PC-3 (cell line): ENCODE measurements around the gene NAGPA. TPM values are rescaled to one million over a fixed set of nuclear protein-coding genes. Genes with fewer than 3 reads are reported as not detected.

Source experiments
- ATAC-seq: fragments of 200-7000 bp; cut with Tn5 transposase; 2 replicates; pipeline ENCODE4 v1.9.1; 2020; ENCODE audit warnings: mild to moderate bottlenecking, moderate library complexity
- BruUV-seq: library from RNA; stranded (reverse); fragments of 400-500 nt; replicated peaks from 2 replicates; lab custom pipeline; 2021; lab: Mats Ljungman, UMichigan
- CTCF ChIA-PET: fragments of 300-600 bp; sonication (Branson Sonifier 250); formaldehyde crosslinking; loops from one replicate; lab custom pipeline; 2022; ENCODE audit warnings: antibody characterized with exemption; lab: Charles Lee
- POLR2A ChIA-PET: fragments of 300-600 bp; sonication (Branson Sonifier 250); formaldehyde crosslinking; loops from one replicate; lab custom pipeline; 2022; ENCODE audit warnings: antibody characterized with exemption; ENCODE audit not compliant: unreplicated experiment; lab: Charles Lee
- DNase-seq: peaks from one replicate; pipeline ENCODE4 v3.0.0-alpha.2; 2015
- H2AFZ ChIP-seq: fragments of 300-600 bp; sonication (generic); 2 replicates; pipeline ENCODE4 v1.6.0; 2016; ENCODE audit warnings: antibody characterized with exemption, low read length
- H3F3A ChIP-seq: fragments of 300-600 bp; sonication (generic); one replicate; pipeline ENCODE4 v1.6.0; 2017; ENCODE audit warnings: antibody characterized with exemption, low read length, control low read depth, mild to moderate bottlenecking; ENCODE audit not compliant: unreplicated experiment
- H3K27ac ChIP-seq: fragments of 300-600 bp; sonication (generic); 2 replicates; pipeline ENCODE4 v1.5.1; 2016; ENCODE audit warnings: mild to moderate bottlenecking, low read length
- H3K27me3 ChIP-seq: fragments of 300-600 bp; sonication (generic); 2 replicates; pipeline ENCODE4 v1.6.1; 2016; ENCODE audit warnings: low read length, mixed read lengths
- H3K36me3 ChIP-seq: fragments of 300-600 bp; sonication (generic); 2 replicates; pipeline ENCODE4 v1.6.1; 2016; ENCODE audit warnings: low read depth, mixed run types, low read length, mixed read lengths
- H3K4me1 ChIP-seq: fragments of 300-600 bp; sonication (generic); 2 replicates; pipeline ENCODE4 v1.5.1; 2016; ENCODE audit warnings: low read length; ENCODE audit not compliant: insufficient read depth
- H3K4me2 ChIP-seq: fragments of 300-600 bp; sonication (generic); 2 replicates; pipeline ENCODE4 v1.6.0; 2016; ENCODE audit warnings: low read length
- H3K4me3 ChIP-seq: fragments of 300-600 bp; sonication (generic); 2 replicates; pipeline ENCODE4 v1.5.1; 2016; ENCODE audit warnings: mild to moderate bottlenecking, low read length, mixed read lengths
- H3K79me2 ChIP-seq: fragments of 300-600 bp; sonication (generic); 2 replicates; pipeline ENCODE4 v1.6.1; 2017; ENCODE audit warnings: low read length, mixed read lengths
- H3K9ac ChIP-seq: fragments of 300-600 bp; sonication (generic); 2 replicates; pipeline ENCODE4 v1.6.0; 2016; ENCODE audit warnings: mild to moderate bottlenecking, low read length
- H3K9me2 ChIP-seq: fragments of 300-600 bp; sonication (generic); replicated peaks from 2 replicates; pipeline ENCODE4 v1.6.1; 2016; ENCODE audit warnings: mixed run types, low read length, mixed read lengths
- H3K9me3 ChIP-seq: fragments of 300-600 bp; sonication (generic); 2 replicates; pipeline ENCODE4 v1.6.1; 2016; ENCODE audit warnings: low read length, mixed read lengths
- H4K20me1 ChIP-seq: fragments of 300-600 bp; sonication (generic); 2 replicates; pipeline ENCODE4 v1.6.1; 2016; ENCODE audit warnings: low read length, mixed read lengths
- CTCF ChIP-seq: fragments of 300-600 bp; sonication (generic); conservative IDR thresholded peaks from 2 replicates; pipeline ENCODE4 v1.5.1; 2017; ENCODE audit warnings: antibody characterized with exemption, low read depth, mild to moderate bottlenecking, low read length
- EZH2 ChIP-seq: fragments of 300-600 bp; sonication (generic); IDR thresholded peaks from one replicate; pipeline ENCODE4 v1.6.1; 2017; ENCODE audit warnings: antibody characterized with exemption, mild to moderate bottlenecking, low read length; ENCODE audit not compliant: unreplicated experiment
- EZH2phosphoT487 ChIP-seq: fragments of 300-600 bp; sonication (generic); IDR thresholded peaks from 2 replicates; pipeline ENCODE4 v1.6.1; 2018; ENCODE audit warnings: mild to moderate bottlenecking, antibody characterized with exemption, low read length, borderline replicate concordance
- intact Hi-C: fragments of 100-400 bp; cut with micrococcal nuclease; formaldehyde crosslinking; loops from 2 replicates; pipeline ENCODE4 v1.9.0; 2023
- total RNA-seq: library from RNA; depleted of rRNA; stranded (reverse); fragments of >200 nt; gene quantifications from 2 replicates; pipeline ENCODE4 v1.2.3, GENCODE V29; 2014

NAGPA gene
- total RNA-seq, 1 experiment from 2014 or later = 26.2 TPM

DNA sequence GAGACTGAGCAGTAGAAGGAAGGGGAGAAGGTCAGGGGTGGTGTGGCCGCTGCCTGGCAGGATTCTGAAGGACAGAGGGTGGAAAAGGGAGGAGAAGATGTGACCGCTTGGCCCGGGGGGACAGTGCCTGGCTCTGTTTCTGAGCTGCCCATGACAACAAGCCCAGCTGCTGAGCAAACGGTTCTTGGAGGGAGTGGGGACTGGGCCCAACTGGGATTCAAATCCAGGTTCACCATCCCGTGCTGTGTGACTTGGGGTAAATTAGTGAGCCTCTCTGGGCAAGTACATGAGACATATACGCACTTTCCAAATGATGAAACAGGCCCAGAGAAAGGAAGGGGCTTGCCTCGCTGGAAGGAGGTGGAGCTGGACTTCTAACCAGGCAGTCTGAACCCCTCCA, 52.3 kb downstream of the NAGPA start:
- no peak overlapping the region for H3K27ac ChIP-seq
- H3K4me1 ChIP-seq = no peaks in the 10 kb centered on the region
- H3K27me3 ChIP-seq = no peaks in the 10 kb centered on the region
- no peak for ATAC-seq
- TF ChIP-seq EZH2phosphoT487 = no peak
- no peak for TF ChIP-seq EZH2
- no peak for TF ChIP-seq CTCF
- no peaks in the 10 kb centered on the region for H3K36me3 ChIP-seq
- H3K9me2 ChIP-seq = no peaks in the 10 kb centered on the region
- intact Hi-C loops = no loop called here
- no peaks in the 10 kb centered on the region for H3F3A ChIP-seq
- no peak for DNase-seq
- ChIA-PET CTCF (no interaction called here), POLR2A (no interaction called here)
- BruUV-seq = no TSS peak
- no peak overlapping the region for H2AFZ ChIP-seq
- H3K9me3 ChIP-seq = no peaks in the 10 kb centered on the region
- no peaks in the 10 kb centered on the region for H3K79me2 ChIP-seq
- no peak overlapping the region for H3K9ac ChIP-seq
- H3K4me2 ChIP-seq = no peak overlapping the region
- no peaks in the 10 kb centered on the region for H4K20me1 ChIP-seq
- no peak overlapping the region for H3K4me3 ChIP-seq

DNA sequence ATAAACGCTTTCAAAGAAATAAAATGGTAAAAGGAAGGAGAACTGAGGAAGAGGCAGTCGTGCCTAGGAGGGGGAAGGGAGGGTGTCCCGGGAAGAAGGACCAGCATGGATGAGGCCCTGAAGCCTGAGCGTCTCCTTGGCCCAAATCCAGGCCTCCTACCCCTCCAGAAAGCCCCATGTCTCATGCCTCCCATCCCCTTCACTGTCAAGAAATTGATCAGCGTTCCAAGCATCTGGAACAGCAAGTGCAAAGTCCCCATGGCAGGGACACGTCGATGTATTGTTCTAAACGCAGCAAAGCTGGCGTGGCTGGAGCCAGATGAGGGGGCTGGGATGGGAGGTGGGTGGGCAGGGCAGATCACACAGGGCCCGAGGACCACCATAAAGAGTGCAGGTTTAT, 53.0 kb downstream of the NAGPA start:
- H3F3A ChIP-seq = no peaks in the 10 kb centered on the region
- no peak for ATAC-seq
- H3K9ac ChIP-seq = no peak overlapping the region
- CTCF ChIA-PET = no interaction called here
- H3K4me1 ChIP-seq = no peaks in the 10 kb centered on the region
- H3K4me3 ChIP-seq = no peak overlapping the region
- no TSS peak for BruUV-seq
- no peaks in the 10 kb centered on the region for H3K9me2 ChIP-seq
- no peaks in the 10 kb centered on the region for H4K20me1 ChIP-seq
- TF ChIP-seq EZH2 (no peak), EZH2phosphoT487 (no peak), CTCF (no peak)
- intact Hi-C loops = no loop called here
- H3K36me3 ChIP-seq = no peaks in the 10 kb centered on the region
- no peak overlapping the region for H3K27ac ChIP-seq
- no peaks in the 10 kb centered on the region for H3K27me3 ChIP-seq
- POLR2A ChIA-PET = no interaction called here
- no peak overlapping the region for H2AFZ ChIP-seq
- no peak overlapping the region for H3K4me2 ChIP-seq
- DNase-seq = no peak
- no peaks in the 10 kb centered on the region for H3K9me3 ChIP-seq
- no peaks in the 10 kb centered on the region for H3K79me2 ChIP-seq

GRCh38 chr16:4979736-4980660, 53.7 kb downstream of the NAGPA start:
- Histone ChIP-seq H3K4me3 (no peak overlapping the region), H3K9me2 (no peaks in the 10 kb centered on the region), H3K4me1 (no peaks in the 10 kb centered on the region), H3K27me3 (no peaks in the 10 kb centered on the region), H3K79me2 (no peaks in the 10 kb centered on the region), H2AFZ (no peak overlapping the region), H3K9ac (no peak overlapping the region), H3K27ac (no peak overlapping the region), H4K20me1 (no peaks in the 10 kb centered on the region), H3K4me2 (no peak overlapping the region), H3K36me3 (no peaks in the 10 kb centered on the region), H3F3A (no peaks in the 10 kb centered on the region), H3K9me3 (no peaks in the 10 kb centered on the region)
- ATAC-seq (no peak), DNase-seq (no peak)
- CTCF ChIA-PET = no interaction called here
- no peak for TF ChIP-seq CTCF
- no peak for TF ChIP-seq EZH2
- no peak for TF ChIP-seq EZH2phosphoT487
- intact Hi-C loops = no loop called here
- POLR2A ChIA-PET = no interaction called here
- BruUV-seq = no TSS peak
